PC-9 (cell line): ENCODE measurements around the gene WDR37. TPM values are rescaled to one million over a fixed set of nuclear protein-coding genes. Genes with fewer than 3 reads are reported as not detected.
"Not testable (repeated sequence)": the region's sequence is repeated elsewhere in the genome, so short reads cannot be mapped to it uniquely, and the experiment has no call there.

Experiments
- BruUV-seq: library from RNA; stranded (reverse); fragments of 400-500 nt; replicated peaks from 2 replicates; lab custom pipeline; 2021; lab: Mats Ljungman, UMichigan
- CTCF ChIA-PET: fragments of 300-600 bp; sonication (Branson Sonifier 250); formaldehyde crosslinking; loops from one replicate; lab custom pipeline; 2022; ENCODE audit warnings: antibody characterized with exemption; lab: Charles Lee
- POLR2A ChIA-PET: fragments of 300-600 bp; sonication (Branson Sonifier 250); formaldehyde crosslinking; loops from one replicate; lab custom pipeline; 2022; ENCODE audit warnings: antibody characterized with exemption; ENCODE audit not compliant: unreplicated experiment; lab: Charles Lee
- DNase-seq, 2 experiments: peaks; one replicate each; pipeline versions ENCODE4 v3.0.0 to v3.0.0-alpha.2; 2015 to 2022; ENCODE audit warnings: mixed read lengths in 1 of 2
- H2AFZ ChIP-seq: fragments of 200-600 bp; sonication (generic); 2 replicates; pipeline ENCODE4 v1.8.1; 2017; ENCODE audit warnings: antibody characterized with exemption
- H3F3A ChIP-seq: fragments of 200-600 bp; sonication (generic); 2 replicates; pipeline ENCODE4 v1.8.1; 2017; ENCODE audit warnings: antibody characterized with exemption, mild to moderate bottlenecking, low read depth; ENCODE audit not compliant: insufficient read depth
- H3K27ac ChIP-seq: fragments of 200-600 bp; sonication (generic); 2 replicates; pipeline ENCODE4 v1.6.1; 2016; ENCODE audit warnings: mixed run types
- H3K27me3 ChIP-seq: fragments of 200-600 bp; sonication (generic); 2 replicates; pipeline ENCODE4 v1.6.1; 2016; ENCODE audit warnings: low read depth, mixed run types; ENCODE audit not compliant: insufficient read depth
- H3K36me3 ChIP-seq: fragments of 200-600 bp; sonication (generic); 2 replicates; pipeline ENCODE4 v1.6.1; 2016; ENCODE audit warnings: low read depth, mixed run types
- H3K4me1 ChIP-seq: fragments of 200-600 bp; sonication (generic); replicated peaks from 2 replicates; pipeline ENCODE4 v1.6.1; 2016; ENCODE audit warnings: mixed run types; ENCODE audit not compliant: insufficient read depth
- H3K4me2 ChIP-seq: fragments of 200-600 bp; sonication (generic); 2 replicates; pipeline ENCODE4 v1.6.1; 2017; ENCODE audit warnings: mixed run types
- H3K4me3 ChIP-seq: fragments of 200-600 bp; sonication (generic); 2 replicates; pipeline ENCODE4 v1.6.1; 2016; ENCODE audit warnings: mixed run types
- H3K79me2 ChIP-seq: fragments of 200-600 bp; sonication (generic); 2 replicates; pipeline ENCODE4 v1.6.1; 2017; ENCODE audit warnings: low read depth, mixed run types
- H3K9me2 ChIP-seq: fragments of 200-600 bp; sonication (generic); 2 replicates; pipeline ENCODE4 v1.8.1; 2017; ENCODE audit warnings: mild to moderate bottlenecking; ENCODE audit not compliant: insufficient read depth
- H3K9me3 ChIP-seq: fragments of 200-600 bp; sonication (generic); 2 replicates; pipeline ENCODE4 v1.8.1; 2016; ENCODE audit warnings: low read depth; ENCODE audit not compliant: insufficient read depth
- H4K20me1 ChIP-seq: fragments of 200-600 bp; sonication (generic); 2 replicates; pipeline ENCODE4 v1.8.1; 2017; ENCODE audit not compliant: insufficient read depth
- EZH2 ChIP-seq: fragments of 200-600 bp; sonication (generic); IDR thresholded peaks from 2 replicates; pipeline ENCODE4 v1.8.0; 2017; ENCODE audit warnings: antibody characterized with exemption, low read depth
- intact Hi-C: fragments of 100-400 bp; cut with micrococcal nuclease; formaldehyde crosslinking; loops from one replicate; pipeline ENCODE4 v1.10.0; 2022; ENCODE audit not compliant: unreplicated experiment
- total RNA-seq: library from RNA; stranded (reverse); gene quantifications from 2 replicates; pipeline ENCODE4 v1.2.3, GENCODE V29; 2021
- TF ChIP-seq, protein P1 (sequence below): fragments of 200-600 bp; sonication (generic); conservative IDR thresholded peaks from 2 replicates; pipeline ENCODE4 v1.6.1; 2017; ENCODE audit warnings: mixed run types, antibody characterized with exemption, mild to moderate bottlenecking, moderate library complexity

The WDR37 gene
- total RNA-seq, 1 experiment from 2014 or later = 12.3 TPM

DNA sequence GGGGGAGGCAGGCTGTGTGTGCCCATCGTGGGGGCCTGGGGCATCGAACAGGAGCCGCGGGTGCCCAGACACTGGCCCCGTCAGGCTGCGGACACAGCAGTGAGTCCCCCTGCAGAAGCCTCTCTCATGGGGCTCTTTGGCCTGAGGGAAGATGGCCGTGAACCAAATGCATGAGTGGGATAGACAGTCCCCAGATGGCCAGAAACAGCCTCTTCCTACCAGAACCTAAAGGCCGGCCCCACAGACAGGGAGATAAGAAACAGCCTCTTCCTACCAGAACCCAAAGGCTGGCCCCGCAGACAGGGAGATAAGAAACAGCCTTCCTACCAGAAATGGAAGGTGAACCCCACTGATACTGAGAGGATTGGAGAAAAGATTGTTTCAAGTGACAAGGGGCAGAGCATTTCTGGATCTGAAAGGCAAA, 47.1 kb upstream of the WDR37 start:
- Histone ChIP-seq H3K9me2 (no peaks in the 10 kb centered on the region), H3K27me3 (no peaks in the 10 kb centered on the region), H3K9me3 (no peaks in the 10 kb centered on the region), H3K27ac (no peak overlapping the region), H3F3A (no peaks in the 10 kb centered on the region), H3K4me2 (no peak overlapping the region), H3K4me3 (no peak overlapping the region), H3K36me3 (peaks cover 23% of the 10 kb centered on the region), H4K20me1 (peaks cover 8% of the 10 kb centered on the region; the same call in 1 of the 2 replicates), H3K4me1 (no peaks in the 10 kb centered on the region), H2AFZ (no peak overlapping the region), H3K79me2 (no peaks in the 10 kb centered on the region)
- ChIA-PET POLR2A (no interaction called here), CTCF (no interaction called here)
- intact Hi-C loops = no loop called here
- DNase-seq = no peak
- TF ChIP-seq EZH2 = no peak
- TF ChIP-seq, protein P1, sequence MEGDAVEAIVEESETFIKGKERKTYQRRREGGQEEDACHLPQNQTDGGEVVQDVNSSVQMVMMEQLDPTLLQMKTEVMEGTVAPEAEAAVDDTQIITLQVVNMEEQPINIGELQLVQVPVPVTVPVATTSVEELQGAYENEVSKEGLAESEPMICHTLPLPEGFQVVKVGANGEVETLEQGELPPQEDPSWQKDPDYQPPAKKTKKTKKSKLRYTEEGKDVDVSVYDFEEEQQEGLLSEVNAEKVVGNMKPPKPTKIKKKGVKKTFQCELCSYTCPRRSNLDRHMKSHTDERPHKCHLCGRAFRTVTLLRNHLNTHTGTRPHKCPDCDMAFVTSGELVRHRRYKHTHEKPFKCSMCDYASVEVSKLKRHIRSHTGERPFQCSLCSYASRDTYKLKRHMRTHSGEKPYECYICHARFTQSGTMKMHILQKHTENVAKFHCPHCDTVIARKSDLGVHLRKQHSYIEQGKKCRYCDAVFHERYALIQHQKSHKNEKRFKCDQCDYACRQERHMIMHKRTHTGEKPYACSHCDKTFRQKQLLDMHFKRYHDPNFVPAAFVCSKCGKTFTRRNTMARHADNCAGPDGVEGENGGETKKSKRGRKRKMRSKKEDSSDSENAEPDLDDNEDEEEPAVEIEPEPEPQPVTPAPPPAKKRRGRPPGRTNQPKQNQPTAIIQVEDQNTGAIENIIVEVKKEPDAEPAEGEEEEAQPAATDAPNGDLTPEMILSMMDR = no peak
- BruUV-seq = no TSS peak

DNA sequence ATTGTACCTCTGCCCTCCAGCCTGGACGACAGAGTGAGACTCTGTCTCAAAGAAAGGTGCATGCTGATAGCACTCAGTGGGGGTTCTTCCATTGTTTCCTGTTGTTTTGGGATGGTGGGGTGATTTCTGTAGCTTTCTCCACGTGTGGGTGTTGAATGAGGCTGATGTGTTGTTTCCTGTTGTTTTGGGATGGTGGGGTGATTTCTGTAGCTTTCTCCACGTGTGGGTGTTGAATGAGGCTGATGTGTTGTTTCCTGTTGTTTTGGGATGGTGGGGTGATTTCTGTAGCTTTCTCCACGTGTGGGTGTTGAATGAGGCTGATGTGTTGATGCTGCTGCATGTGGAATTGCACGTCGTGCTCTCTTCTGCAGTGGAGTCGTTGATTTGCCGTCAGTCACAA, 46.2 kb upstream of the WDR37 start:
- intact Hi-C loops, H3K4me2 ChIP-seq, H2AFZ ChIP-seq, CTCF ChIA-PET, POLR2A ChIA-PET, DNase-seq, H3K4me1 ChIP-seq, H3K27me3 ChIP-seq, H3K79me2 ChIP-seq, H3K27ac ChIP-seq, H4K20me1 ChIP-seq, H3F3A ChIP-seq, H3K9me3 ChIP-seq, H3K9me2 ChIP-seq, H3K4me3 ChIP-seq, BruUV-seq: not testable (repeated sequence)
- H3K36me3 ChIP-seq = peaks cover 23% of the 10 kb centered on the region

DNA sequence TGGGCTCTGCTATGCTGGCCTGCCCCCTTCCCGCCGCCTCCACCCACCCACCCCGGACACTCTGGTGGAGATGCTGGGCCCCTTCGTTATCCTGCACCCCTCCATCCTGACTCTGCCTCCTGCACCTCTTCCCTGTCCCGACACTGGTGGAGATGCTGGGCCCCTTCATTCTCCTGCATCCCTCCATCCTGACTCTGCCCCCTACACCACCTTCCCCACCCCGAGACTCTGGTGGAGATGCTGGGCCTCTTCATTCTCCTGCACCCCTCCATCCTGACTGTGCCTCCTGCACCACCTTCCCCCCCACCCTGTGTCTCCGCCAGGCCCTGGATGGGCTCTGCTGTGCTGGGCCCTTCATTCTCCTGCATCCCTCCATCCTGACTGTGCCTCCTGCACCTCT, 45.5 kb upstream of the WDR37 start:
- intact Hi-C loops = no loop called here

More for the DNA sequence above, 45.5 kb upstream of the WDR37 start:
- no peaks in the 10 kb centered on the region for H3K27me3 ChIP-seq
- no TSS peak for BruUV-seq
- no peak for DNase-seq
- H3K27ac ChIP-seq = no peak overlapping the region
- no peak for TF ChIP-seq EZH2
- TF ChIP-seq, protein P1 = no peak
- no peak overlapping the region for H3K4me2 ChIP-seq
- no peaks in the 10 kb centered on the region for H3K79me2 ChIP-seq
- no peaks in the 10 kb centered on the region for H3K4me1 ChIP-seq
- H3K36me3 ChIP-seq = peaks cover 23% of the 10 kb centered on the region
- H3K4me3 ChIP-seq = no peak overlapping the region
- no peaks in the 10 kb centered on the region for H3K9me2 ChIP-seq
- H2AFZ ChIP-seq = no peak overlapping the region
- H3K9me3 ChIP-seq = no peaks in the 10 kb centered on the region
- ChIA-PET POLR2A (no interaction called here), CTCF (no interaction called here)
- H3F3A ChIP-seq = no peaks in the 10 kb centered on the region
- peaks cover 4% of the 10 kb centered on the region; the same call in 1 of the 2 replicates for H4K20me1 ChIP-seq
